ELF-1 (cell line): ENCODE data around the gene CST3.
"Not testable (repeated sequence)": the region's sequence is repeated elsewhere in the genome, so short reads cannot be mapped to it uniquely, and the experiment has no call there.

Experiments
- DNase-seq: peaks from one replicate; pipeline ENCODE4 v3.0.0-alpha.2; 2016; ENCODE audit warnings: low read depth, low spot score

CST3 gene, protein sequence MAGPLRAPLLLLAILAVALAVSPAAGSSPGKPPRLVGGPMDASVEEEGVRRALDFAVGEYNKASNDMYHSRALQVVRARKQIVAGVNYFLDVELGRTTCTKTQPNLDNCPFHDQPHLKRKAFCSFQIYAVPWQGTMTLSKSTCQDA

DNA sequence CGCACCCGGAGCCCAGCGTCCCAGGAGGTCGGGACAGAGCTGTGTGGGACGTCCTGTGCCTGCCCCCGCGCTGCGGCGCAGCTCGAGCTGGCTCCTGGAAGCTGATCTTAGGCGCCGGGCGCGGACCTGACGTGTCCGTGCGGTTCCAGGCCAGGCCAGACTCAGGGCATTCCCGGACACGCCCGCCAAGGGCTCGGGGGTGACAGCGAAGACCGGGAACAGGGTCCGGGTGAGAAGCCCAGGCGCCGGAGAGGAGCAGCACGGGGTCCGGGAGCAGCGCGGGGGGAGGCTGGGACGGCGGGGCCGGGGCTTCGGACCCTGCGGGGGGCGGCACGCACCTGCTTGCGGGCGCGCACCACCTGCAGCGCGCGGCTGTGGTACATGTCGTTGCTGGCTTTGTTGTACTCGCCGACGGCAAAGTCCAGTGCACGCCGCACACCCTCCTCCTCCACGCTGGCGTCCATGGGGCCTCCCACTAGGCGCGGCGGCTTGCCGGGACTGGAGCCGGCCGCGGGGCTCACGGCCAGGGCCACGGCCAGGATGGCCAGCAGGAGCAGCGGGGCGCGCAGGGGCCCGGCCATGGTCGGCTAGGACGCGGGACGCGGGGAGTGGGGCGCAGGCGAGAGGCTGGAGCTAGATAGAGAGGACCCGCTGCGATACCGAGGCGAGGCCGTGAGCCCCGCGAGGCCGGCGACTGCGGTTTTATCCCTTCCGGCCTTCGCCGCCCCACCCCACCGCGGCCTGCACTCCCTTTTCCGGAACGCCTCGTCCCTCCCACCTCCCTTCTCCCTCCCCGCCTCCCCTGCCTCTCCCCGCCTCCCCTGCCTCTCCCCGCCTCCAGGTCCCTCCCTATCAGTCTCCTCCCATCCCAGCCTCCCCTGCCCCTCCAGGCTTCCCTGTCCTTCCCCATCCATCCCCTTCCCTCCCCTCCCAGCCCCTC, at the start of gene CST3:
Gene CST3 (minus strand): TSS at position 674 of the 940 bp plus-strand sequence. CDS start 93 bp downstream, at position 581.
- DNase-seq, result peak; percentile 69

DNA sequence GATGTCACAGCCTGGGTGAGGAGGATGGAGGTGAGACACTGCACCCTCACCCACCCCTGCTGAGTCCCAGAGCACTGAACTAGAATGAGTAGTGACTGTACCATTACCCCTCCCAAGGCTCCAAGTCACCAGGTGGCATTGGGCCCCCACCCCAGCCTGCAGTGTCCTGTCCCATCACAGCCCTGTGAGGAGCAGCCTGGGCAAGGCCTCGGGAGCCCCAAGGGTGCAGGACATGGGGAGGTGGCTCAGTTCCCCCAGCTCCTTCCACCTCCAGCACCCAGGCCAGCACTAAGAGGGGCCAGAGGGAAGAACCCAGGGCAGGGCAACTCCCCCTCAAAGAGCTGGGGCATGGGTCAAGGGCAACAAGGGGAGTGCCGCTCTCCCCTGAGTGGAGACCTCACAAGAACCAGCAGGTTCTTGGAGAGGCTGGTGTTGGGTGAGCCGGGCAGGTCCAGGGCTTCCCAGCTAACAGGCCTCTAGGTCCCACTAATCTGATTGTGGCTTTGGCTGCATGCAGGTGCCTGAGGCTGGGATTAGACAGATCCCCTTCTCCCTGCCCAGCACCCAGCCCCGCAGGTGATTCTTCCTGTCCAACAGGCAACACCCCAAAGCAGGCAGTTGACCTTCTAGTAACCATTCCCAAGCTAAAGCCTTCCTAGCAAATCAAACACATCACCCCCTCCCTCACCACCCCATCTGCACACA, 48.4 kb upstream of the CST3 start:
- DNase-seq, result no peak

DNA sequence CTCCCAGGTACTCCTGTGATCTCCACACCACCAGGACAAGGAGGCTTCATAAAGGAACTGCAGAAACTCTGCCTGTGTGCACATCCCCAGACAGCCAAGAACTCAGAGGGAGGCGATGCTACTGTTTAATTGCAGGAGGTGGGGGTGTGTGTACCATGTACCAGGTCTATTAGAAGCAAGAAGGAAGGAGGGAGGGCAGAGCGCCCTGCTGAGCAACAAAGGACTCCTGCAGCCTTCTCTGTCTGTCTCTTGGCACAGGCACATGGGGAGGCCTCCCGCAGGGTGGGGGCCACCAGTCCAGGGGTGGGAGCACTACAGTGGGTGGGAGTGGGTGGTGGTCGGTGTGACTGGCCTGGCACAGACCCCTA, 47.8 kb upstream of the CST3 start:
- not testable (repeated sequence) for DNase-seq

DNA sequence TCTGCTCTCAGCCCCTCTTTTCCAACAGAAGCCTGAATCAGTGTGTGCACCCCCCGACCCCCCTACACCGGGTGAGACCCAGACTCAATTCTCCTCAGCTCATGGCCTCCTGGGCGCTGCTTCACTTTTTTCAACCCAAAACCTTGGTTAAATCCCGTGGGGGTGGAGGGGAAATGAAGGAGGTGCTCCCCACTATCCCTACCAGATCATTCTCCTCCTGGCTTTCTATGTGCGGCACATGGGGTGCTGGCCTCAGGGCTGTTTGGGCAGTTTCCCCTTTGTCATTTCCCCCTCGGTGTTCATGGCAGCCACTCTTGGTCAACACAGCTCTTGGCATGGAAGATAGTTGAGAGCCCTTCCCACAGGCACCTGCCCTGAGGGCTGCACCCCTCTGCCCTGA, 46.5 kb upstream of the CST3 start:
- no peak for DNase-seq

DNA sequence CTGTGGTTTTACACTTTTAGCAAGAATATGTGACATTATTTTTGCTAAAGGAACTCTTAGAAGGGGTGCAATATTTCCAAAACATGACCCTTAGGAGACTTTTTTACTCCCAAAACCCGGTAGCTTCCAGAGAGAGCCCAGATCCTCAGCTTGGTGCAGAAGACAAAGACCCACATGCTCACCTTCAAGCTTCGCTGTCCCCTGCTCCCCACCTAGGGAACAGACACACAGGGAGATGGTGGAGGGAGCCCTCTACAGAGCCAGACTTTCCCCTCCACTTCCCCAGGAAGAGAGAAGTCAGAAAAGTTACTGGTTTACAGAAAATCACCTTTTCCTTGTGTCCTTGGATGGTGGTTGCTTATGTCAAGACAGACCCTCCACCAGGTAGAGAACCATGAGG, 46.1 kb upstream of the CST3 start:
- DNase-seq, result no peak

DNA sequence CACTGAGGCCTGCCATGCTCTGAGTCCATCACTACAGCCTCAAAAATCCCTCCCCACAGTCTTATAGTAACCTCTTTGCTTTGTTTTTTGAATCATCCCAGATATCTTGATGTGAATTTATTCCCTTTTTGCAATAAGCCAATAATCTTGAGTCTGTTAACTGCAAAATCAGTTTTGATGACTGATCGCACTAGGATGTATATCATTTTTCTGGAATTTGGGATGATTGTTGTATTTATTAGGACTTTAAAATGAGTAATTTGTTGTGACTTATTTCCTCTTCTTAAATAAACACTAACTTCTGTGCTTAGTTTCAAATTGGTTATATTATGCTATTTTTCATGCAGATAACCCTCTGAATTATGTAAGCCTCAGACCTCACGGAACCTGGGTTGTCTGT, 45.5 kb upstream of the CST3 start:
- DNase-seq, result no peak

DNA sequence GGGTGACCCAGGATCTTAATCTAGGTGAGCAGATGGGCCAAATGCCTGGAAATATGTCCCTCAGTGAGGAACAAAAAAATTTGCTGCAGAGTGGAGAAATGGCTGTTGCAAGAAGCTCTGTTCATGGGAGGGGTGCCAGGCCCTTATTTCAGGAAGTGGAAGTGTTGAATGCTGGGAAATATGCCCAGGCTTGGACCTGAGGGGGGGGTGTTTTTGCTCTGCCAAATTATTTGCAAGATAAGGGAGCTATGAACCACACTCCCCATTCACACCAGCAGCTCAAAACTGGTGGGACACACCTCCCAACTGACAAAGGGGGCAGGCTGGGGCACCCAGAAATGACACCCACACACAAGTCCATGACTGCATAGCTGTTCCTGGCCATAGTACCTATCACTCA, 42.4 kb upstream of the CST3 start:
- no peak for DNase-seq

DNA sequence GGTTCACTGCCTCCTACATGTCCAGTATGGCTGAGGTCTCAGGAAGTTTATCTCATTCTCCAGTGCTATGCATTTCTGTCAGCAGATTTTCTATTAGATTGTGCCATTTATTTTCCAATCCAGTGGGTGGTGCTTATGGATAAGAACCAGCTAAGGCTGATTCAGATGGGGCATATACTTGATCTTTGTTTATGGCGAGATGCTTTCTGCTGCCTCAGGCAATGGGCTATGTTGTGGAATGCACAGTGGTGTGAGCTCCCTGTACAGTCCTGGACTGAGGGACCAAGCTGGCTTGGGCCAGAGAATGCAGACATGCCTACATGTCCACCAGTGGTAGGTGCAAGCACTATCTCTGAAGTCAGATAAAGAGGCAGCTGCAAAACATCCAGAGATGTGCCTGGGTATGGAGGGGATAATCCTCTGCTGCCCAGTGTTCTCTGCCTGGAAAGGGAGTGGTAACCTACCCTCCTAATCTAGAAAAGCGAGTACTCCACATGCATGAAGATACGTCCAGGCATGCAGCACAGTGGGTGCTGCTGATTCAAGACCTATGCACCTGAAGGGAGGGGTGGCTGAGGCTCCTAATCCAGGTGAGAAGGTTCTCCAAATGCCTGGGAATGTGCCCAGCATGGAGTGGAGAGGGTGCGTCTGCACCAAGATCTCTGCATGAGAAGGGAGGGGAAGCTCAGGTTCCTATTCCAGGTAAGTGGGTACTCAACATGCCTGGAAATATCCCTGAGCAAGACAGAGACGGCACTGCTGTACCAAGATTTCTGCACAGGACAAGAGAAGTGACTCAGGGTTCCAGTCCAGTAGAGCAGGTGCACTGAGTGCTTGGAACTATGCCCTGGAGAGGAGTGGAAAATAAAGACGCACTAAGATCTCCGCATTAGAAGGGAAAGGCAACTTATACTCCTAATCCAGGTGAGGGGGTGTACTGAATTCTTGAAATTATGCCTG, 41.7 kb upstream of the CST3 start:
- DNase-seq, result no peak

DNA sequence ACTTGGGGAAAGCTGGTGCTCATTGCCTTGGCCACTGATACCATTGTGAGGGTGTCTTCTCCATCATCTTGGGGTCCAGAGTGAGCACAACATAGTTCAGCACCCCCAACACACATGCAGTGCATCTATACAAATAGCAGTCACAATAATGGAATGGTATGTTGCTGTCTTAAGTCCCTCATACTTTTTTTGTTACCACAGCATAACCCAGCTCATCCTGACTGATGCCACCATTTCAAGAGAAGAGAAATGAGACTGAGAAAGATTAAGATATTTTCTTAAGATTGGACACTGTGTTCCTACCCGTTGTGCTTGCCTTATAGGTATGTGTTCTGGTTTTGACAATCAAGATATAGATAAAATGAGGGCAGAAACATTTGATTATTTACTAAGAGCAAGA, 35.5 kb upstream of the CST3 start:
- DNase-seq, result no peak

DNA sequence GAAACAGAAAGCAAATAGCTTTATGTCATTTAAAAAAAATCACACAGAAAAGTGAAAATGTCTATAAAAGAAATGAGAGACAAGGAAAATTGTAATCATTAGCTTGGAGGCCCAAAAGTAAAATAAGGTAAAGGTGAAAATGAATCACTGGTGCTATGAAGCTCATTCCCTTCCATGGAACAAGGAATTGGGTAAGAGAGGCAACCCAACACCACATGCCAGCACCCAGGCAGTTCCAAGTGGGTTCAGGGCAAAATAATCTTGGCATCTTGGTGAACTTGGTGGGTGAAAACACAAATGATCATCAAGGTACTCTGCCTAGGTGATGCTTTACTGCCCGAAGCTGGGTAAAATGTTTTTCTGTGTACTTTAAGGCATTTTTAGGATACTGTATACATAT, 34.4 kb upstream of the CST3 start:
- no peak for DNase-seq

DNA sequence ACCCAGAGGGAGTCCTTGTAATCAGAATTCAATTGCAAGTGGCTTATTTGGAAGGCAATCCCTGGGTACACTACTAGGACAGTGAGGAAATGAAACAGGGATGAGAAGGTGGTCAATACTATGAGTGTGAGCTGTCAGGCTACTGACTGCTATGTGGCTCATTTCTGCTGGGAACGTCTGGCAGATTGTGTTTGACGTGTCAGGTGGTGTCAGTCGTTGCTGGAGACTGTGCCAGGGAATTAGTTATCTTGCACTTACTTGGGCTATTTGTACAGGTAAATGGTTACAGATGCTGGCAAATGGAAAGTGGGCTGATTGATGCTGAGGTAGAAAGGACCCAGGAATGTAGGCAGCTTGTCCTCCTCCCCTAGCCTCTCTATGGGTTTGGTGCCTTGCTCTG, 33.7 kb upstream of the CST3 start:
- no peak for DNase-seq

DNA sequence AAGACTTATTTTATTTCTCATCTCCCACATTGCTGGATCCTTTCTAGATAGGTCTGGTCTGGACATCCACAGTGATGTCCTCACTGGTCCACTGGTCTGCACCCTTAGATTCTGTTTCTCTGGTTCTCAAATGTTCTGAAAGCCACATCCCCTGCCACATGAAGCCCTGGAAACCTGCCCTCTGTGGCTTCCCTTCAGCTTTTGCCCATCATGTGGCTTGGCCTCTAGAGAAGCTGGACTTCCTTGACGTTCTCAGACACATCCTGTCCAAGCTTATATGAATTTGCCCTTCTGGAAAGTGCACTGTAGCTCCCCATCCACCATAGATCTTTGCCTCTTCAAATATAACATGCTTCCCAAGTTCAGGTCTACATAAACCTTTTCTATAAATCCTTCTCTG, 32.6 kb upstream of the CST3 start:
- DNase-seq, result no peak

DNA sequence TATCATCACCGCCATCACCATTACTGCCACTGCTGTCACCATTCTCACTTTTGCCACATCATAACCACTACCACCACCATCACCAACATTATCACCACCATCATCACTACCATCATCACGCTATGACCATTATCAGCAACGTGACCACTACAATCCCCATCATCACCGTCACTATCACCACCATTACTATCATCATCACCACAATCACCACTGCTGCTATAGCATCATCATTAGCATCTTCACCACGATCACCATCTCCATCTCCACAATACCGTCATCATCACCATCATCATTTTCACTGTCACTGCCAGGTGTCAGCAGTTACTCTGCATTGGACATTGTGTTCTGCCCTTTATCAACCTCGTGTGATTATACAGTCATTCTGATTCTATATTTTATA, 32.1 kb upstream of the CST3 start:
- no peak for DNase-seq

DNA sequence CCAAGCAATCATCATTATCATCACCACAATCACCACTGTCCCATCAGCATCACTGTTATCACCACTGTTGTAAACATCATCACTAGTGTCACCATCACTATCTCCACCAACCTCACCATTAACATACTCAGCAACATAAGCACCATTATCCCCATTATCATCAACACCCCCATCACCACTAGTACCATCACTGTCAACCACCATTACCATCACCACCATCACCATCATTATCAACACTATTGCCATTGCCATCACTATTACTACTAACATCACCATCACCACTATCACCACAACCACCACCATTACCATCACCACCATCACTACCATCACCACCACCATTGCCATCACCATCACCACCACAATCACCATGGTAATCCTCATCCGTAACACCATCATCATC, 31.6 kb upstream of the CST3 start:
- DNase-seq, result no peak

DNA sequence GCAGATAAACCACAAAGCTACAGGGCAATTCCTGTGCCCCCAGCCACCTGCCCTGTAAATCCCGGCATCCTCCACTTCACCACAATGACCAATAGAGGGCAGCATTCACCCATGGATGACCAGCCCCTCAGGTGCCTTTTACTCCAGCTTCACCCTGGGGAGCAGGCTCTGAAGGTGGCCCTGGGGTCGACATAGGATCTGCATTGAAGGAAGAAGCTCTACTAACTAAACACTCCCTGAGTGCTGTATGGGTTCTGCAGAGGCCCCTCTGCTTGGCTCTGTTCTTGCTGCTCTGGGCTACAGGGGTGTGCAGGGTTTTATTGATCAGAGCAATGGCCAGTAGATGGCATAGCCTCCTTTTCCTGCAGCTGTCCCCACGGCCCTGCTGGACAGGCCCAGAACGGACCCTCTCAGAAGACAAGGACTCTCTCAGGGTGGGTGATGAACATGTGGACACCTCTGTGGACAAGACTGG, 30.8 kb upstream of the CST3 start:
- DNase-seq, result peak; percentile 85

DNA sequence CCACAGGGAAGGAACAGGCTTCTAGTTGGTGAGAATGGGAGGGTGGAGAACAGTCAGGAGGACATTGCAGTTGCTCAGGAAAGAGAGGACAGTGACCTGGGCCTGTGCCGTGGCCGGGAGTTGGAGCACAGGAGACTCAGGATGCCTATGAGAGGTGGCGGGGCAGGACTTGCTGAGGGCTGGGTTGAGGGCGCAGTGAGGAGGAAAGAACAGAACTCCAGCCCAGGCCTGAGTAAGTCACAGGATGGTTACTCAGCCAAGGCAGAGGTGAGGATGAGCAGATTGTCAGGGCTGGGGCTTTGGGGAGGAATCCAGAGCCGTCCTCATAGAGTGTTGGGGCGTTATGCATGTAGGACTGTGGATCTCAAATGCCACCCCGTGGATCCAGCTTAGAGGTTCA, 29.9 kb upstream of the CST3 start:
- no peak for DNase-seq

DNA sequence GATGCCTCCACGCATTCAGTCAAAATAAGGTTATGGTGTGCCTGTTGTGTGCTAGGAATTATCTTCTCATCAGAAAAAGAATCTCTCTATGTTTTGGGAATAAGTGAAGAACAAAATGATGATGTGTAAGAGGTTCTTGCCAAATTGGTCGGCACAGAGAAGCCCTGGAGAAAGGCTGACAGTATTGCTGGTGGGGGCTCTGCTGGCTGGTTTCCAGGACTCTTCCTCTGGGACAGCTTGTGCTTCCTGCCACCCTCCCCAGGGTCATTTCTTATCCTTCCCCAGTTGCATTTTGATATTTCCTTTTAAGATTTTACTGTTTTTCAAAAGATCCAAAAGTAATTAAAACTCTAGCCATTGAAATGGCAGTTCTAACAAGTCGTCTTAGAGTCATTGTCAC, 28.9 kb upstream of the CST3 start:
- no peak for DNase-seq

DNA sequence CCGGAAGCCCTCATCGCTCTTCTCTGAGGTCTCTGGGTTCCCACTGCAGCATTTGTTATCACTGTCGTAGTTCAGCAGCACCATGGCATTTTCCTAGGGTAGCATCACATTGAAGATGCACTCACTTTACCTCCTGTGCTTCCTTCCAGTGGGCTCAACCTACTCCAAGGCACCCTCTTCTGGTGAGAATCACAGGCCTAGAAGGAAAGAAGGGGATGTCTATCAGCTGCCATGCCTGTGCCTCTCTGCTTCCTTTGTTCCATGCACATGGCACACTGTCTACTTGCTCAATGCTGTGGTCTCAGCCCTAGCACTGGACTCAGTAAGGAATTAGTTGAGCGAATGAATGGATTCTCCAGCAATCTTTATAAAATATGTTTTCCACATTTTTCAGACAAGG, 28.4 kb upstream of the CST3 start:
- DNase-seq, result peak; percentile 19

DNA sequence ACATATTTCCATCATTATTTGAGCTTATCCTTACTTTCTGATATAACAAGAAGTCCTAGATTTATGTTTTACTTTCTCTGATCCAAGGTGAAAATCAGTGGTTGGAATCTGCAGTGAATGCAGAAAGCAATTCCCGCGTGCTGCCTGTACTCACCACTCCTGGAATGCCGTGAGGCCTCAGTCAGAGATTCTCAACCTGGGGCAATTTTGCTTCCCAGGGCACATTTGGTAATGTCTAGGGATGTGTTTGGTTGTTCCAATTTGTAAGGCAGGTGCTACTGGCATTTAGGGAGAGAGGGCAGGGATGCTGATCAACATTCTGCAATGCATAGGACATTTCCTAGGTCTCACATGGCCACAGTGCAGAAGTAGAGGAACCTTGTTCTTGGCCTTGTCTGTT, 27.2 kb upstream of the CST3 start:
- no peak for DNase-seq

DNA sequence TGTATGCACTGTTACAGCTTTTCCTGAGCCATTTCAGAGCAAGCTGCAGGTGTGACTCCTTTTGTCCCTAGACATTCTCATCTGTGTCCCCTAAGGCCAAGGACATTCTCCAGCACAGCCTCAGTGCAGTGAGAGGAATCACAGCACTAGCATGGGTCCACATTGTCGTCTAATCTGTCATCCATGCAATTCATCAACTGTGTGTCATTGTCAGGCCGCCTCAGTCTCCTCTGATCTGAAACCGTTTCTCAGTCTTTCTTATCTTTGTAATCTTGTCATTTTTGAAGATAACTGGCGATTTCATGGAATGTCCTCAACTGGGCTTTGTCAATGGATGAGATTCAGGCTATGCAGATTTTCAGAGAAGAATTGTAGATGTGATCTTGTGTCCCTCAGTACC, 26.3 kb upstream of the CST3 start:
- not testable (repeated sequence) for DNase-seq

DNA sequence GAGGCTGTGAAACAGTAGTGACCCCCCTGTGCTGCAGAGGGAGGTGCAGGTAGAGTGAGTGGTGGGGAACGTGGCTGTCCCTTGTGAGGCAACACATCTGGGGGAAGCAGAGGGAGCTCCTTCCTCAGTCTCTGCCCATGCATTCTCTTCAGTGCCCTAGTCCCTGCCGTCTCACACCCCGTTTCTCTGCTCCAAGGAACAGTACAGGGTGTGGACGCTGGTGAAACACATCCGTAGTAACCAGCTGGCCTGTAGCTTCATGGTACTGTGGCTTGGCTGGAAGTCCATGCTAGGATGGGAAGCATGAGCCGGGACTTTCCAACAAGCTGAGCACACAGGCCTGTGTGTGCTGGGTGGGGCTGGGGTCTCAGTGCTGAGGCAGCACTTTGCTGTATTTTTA, 25.4 kb upstream of the CST3 start:
- no peak for DNase-seq
